Measurements from ENCODE around the gene RGS7.

The RGS7 gene

DNA sequence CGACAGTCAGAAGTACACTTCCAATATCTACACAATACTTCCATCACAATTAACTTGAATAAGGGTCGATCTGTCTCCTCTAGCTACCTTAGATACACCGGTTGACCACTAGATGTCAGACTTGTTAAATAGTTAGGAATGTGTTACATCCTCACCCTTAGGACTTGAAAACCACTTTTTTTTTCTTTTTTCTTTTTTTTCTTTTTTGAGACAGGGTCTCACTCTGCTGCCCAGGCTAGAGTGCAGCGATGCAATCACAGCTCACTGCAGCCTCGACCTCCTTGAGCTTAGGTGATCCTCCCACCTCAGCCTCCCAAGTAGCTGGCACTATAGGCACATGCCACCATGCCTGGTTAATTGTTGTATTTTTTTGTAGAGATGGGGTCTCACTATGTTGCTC lies 624.6 kb downstream of the RGS7 start:
- peak; percentile 70 for DNase-seq (ENCODE audit: low spot score)

Small RNA genes within 50 kb of the gene (small RNA-seq; reads per million reads assigned to genes)
- 0 reads per million in 2 experiments for gene MIR3123

Data from SK-N-DZ (cell line).